ENCODE results near the gene EMSY. TPM values are rescaled to one million over a fixed set of nuclear protein-coding genes. Genes with fewer than 3 reads are reported as not detected.

The EMSY gene
- total and polyA plus RNA-seq, 5 experiments from 2014 or later: 16.7 to 49.3 (median 22.7) TPM

- Mint-ChIP-seq H3K4me3 (no peak overlapping the region), H3K9me3 (no peaks in the 10 kb centered on the region), H3K27me3 (no peaks in the 10 kb centered on the region), H3K27ac (peak overlapping the region in 1 of 10 donors; percentile 27), H3K4me1 (peaks cover 0 to 4% (median 0%) of the 10 kb centered on the region in 4 donors), H3K36me3 (peaks cover 22 to 70% (median 31%) of the 10 kb centered on the region in 3 donors)
- POLR2A ChIA-PET: no interaction called here
- DNase-seq (no peak), ATAC-seq (no peak)
These were observed 98.3 kb downstream of the EMSY start for GRCh38 chr11:76543006-76543703.

- H3K4me3 Mint-ChIP-seq: no peak overlapping the region
- H3K9me3 Mint-ChIP-seq: no peaks in the 10 kb centered on the region
- H3K27me3 Mint-ChIP-seq: no peaks in the 10 kb centered on the region
- POLR2A ChIA-PET: no interaction called here
- DNase-seq (no peak), ATAC-seq (no peak)
- peaks cover 6 to 36% (median 8%) of the 10 kb centered on the region in 3 donors for H3K36me3 Mint-ChIP-seq
- no peak overlapping the region for H3K27ac Mint-ChIP-seq
- peaks cover 0 to 4% (median 0%) of the 10 kb centered on the region in 4 donors for H3K4me1 Mint-ChIP-seq
These were observed 106.0 kb downstream of the EMSY start for GRCh38 chr11:76550781-76551180.

- Mint-ChIP-seq H3K27ac (no peak overlapping the region), H3K9me3 (no peaks in the 10 kb centered on the region), H3K4me3 (no peak overlapping the region), H3K27me3 (no peaks in the 10 kb centered on the region), H3K4me1 (no peaks in the 10 kb centered on the region), H3K36me3 (peaks cover under 1 to 31% (median 1%) of the 10 kb centered on the region in 3 donors)
- no peak for DNase-seq
- POLR2A ChIA-PET: no interaction called here
- ATAC-seq: no peak
These were observed 106.6 kb downstream of the EMSY start for GRCh38 chr11:76551400-76551799.

GRCh38 chr11:76552987-76553386 is 108.2 kb downstream of the EMSY start:
- H3K36me3 Mint-ChIP-seq: peaks cover 0 to 25% (median 0%) of the 10 kb centered on the region in 3 donors
- POLR2A ChIA-PET: no interaction called here
- no peak overlapping the region for H3K4me3 Mint-ChIP-seq
- H3K27ac Mint-ChIP-seq: no peak overlapping the region
- no peaks in the 10 kb centered on the region for H3K9me3 Mint-ChIP-seq
- no peaks in the 10 kb centered on the region for H3K4me1 Mint-ChIP-seq
- H3K27me3 Mint-ChIP-seq: no peaks in the 10 kb centered on the region
- no peak for DNase-seq
- ATAC-seq: no peak

- no peak for ATAC-seq
- Mint-ChIP-seq H3K36me3 (peaks cover 0 to 22% (median 0%) of the 10 kb centered on the region in 3 donors), H3K4me1 (peaks cover 0 to 4% (median 0%) of the 10 kb centered on the region in 4 donors), H3K4me3 (no peak overlapping the region), H3K27ac (no peak overlapping the region), H3K27me3 (no peaks in the 10 kb centered on the region), H3K9me3 (no peaks in the 10 kb centered on the region)
- DNase-seq: no peak
- POLR2A ChIA-PET: interaction anchor here (0.6 kb wide), 1 partner anchor 21 kb away, joined by 3 read pairs; no protein-coding TSS in a partner anchor
These were observed 109.0 kb downstream of the EMSY start for GRCh38 chr11:76553554-76554476.

- H3K36me3 Mint-ChIP-seq: peaks cover 0 to 13% (median 0%) of the 10 kb centered on the region in 3 donors
- POLR2A ChIA-PET: no interaction called here
- no peak for ATAC-seq
- H3K27me3 Mint-ChIP-seq: no peaks in the 10 kb centered on the region
- H3K27ac Mint-ChIP-seq: no peak overlapping the region
- no peak overlapping the region for H3K4me3 Mint-ChIP-seq
- H3K4me1 Mint-ChIP-seq: peaks cover 0 to 7% (median 0%) of the 10 kb centered on the region in 4 donors
- no peak for DNase-seq
- H3K9me3 Mint-ChIP-seq: no peaks in the 10 kb centered on the region
These were observed 109.9 kb downstream of the EMSY start for GRCh38 chr11:76554767-76555166.

GRCh38 chr11:76557466-76557865 is 112.6 kb downstream of the EMSY start:
- H3K4me3 Mint-ChIP-seq: no peak overlapping the region
- H3K4me1 Mint-ChIP-seq: peaks cover 0 to 7% (median 0%) of the 10 kb centered on the region in 4 donors
- no peak for DNase-seq
- H3K9me3 Mint-ChIP-seq: no peaks in the 10 kb centered on the region
- no peaks in the 10 kb centered on the region for H3K36me3 Mint-ChIP-seq
- POLR2A ChIA-PET: interaction anchor here (0.6 kb wide), 1 partner anchor 225 kb away, joined by 5 read pairs; no protein-coding TSS in a partner anchor
- H3K27me3 Mint-ChIP-seq: peaks cover 0 to 8% (median 3%) of the 10 kb centered on the region in 5 donors
- no peak overlapping the region for H3K27ac Mint-ChIP-seq
- no peak for ATAC-seq

GRCh38 chr11:76558473-76558872 is 113.7 kb downstream of the EMSY start:
- peaks cover 0 to 7% (median 0%) of the 10 kb centered on the region in 4 donors for H3K4me1 Mint-ChIP-seq
- POLR2A ChIA-PET: no interaction called here
- H3K9me3 Mint-ChIP-seq: no peaks in the 10 kb centered on the region
- no peak overlapping the region for H3K4me3 Mint-ChIP-seq
- ATAC-seq (no peak), DNase-seq (no peak)
- H3K27me3 Mint-ChIP-seq: peaks cover 2 to 9% (median 5%) of the 10 kb centered on the region in 5 donors
- H3K36me3 Mint-ChIP-seq: no peaks in the 10 kb centered on the region
- H3K27ac Mint-ChIP-seq: peak overlapping the region in 1 of 10 donors; percentile 70

- Mint-ChIP-seq H3K27ac (peak overlapping the region in 1 of 10 donors; percentile 70), H3K27me3 (peaks cover 2 to 10% (median 5%) of the 10 kb centered on the region in 5 donors)
These were observed 114.1 kb downstream of the EMSY start for GRCh38 chr11:76558891-76559290.

GRCh38 chr11:76559346-76559745 is 114.5 kb downstream of the EMSY start:
- Mint-ChIP-seq H3K27me3 (peaks cover 3 to 15% (median 10%) of the 10 kb centered on the region in 5 donors), H3K4me1 (peaks cover 0 to 7% (median 0%) of the 10 kb centered on the region in 4 donors), H3K36me3 (no peaks in the 10 kb centered on the region), H3K27ac (no peak overlapping the region), H3K4me3 (no peak overlapping the region), H3K9me3 (peaks cover 0 to 1% (median 0%) of the 10 kb centered on the region in 9 donors)
- DNase-seq (no peak), ATAC-seq (no peak)
- POLR2A ChIA-PET: no interaction called here

More at GRCh38 chr11:76558891-76559290, 114.1 kb downstream of the EMSY start:
- Mint-ChIP-seq H3K36me3 (no peaks in the 10 kb centered on the region), H3K9me3 (no peaks in the 10 kb centered on the region), H3K4me1 (peaks cover 0 to 7% (median 0%) of the 10 kb centered on the region in 4 donors), H3K4me3 (no peak overlapping the region)
- ATAC-seq (no peak), DNase-seq (no peak)
- POLR2A ChIA-PET: no interaction called here

- Mint-ChIP-seq H3K9me3 (peaks cover 0 to 3% (median 0%) of the 10 kb centered on the region in 9 donors), H3K27me3 (peaks cover 4 to 20% (median 17%) of the 10 kb centered on the region in 5 donors), H3K36me3 (no peaks in the 10 kb centered on the region), H3K27ac (no peak overlapping the region), H3K4me3 (no peak overlapping the region), H3K4me1 (peaks cover 0 to 7% (median 0%) of the 10 kb centered on the region in 4 donors)
- POLR2A ChIA-PET: no interaction called here
- no peak for DNase-seq
- ATAC-seq: no peak
These were observed 115.4 kb downstream of the EMSY start for GRCh38 chr11:76560219-76560618.

- ATAC-seq (no peak), DNase-seq (no peak)
- Mint-ChIP-seq H3K27ac (peak overlapping the region in 1 of 10 donors; percentile 8), H3K27me3 (peaks cover 4 to 20% (median 17%) of the 10 kb centered on the region in 5 donors), H3K36me3 (peaks cover 0 to 2% (median 0%) of the 10 kb centered on the region in 3 donors), H3K9me3 (peaks cover 0 to 4% (median 0%) of the 10 kb centered on the region in 9 donors), H3K4me3 (no peak overlapping the region), H3K4me1 (peaks cover 0 to 7% (median 0%) of the 10 kb centered on the region in 4 donors)
- POLR2A ChIA-PET: no interaction called here
These were observed 116.4 kb downstream of the EMSY start for GRCh38 chr11:76561245-76561644.
